Lower leg skin (tissue), 4 donors: ENCODE data around the gene DNASE1L1. TPM values are rescaled to one million over a fixed set of nuclear protein-coding genes. Genes with fewer than 3 reads are reported as not detected.

ENCODE experiments used
- DNase-seq, 2 donors: peaks; one replicate each; pipeline ENCODE4 v3.0.0-alpha.2; 2019; ENCODE audit warnings: low spot score in 2 of 2
- H3K4me3 ChIP-seq: fragments of 200-600 bp; sonication (generic); 2 replicates; pipeline ENCODE4 v1.5.1; 2017; ENCODE audit warnings: mild to moderate bottlenecking, low read depth; ENCODE audit not compliant: poor library complexity, severe bottlenecking
- POLR2A ChIP-seq, 2 donors: fragments of 450-650 bp; IDR thresholded peaks; one replicate each; pipeline ENCODE4 v1.6.1; 2016 to 2017; ENCODE audit warnings: antibody characterized with exemption in 2 of 2, mild to moderate bottlenecking in 1 of 2, moderate library complexity in 1 of 2
- WGBS, 2 donors: methylation state at CpG; one replicate each; pipeline ENCODE4 v1.1.5; 2018; 5-methylcytosine and 5-hydroxymethylcytosine counted together
- intact Hi-C: fragments of 100-400 bp; cut with DNase I; formaldehyde crosslinking; loops from one replicate; pipeline ENCODE4 v1.15.0; 2023; ENCODE audit warnings: low total_unique reads
- total RNA-seq, 4 donors: library from RNA; depleted of rRNA; stranded (reverse); fragments of >200 nt; gene quantifications; one replicate each; pipeline ENCODE4 v1.1.0, GENCODE V29; 2016
- TF ChIP-seq, protein P1 (sequence below), 3 donors: fragments of 450-650 bp; IDR thresholded peaks; one replicate each; pipeline ENCODE4 v1.5.1; 2016; ENCODE audit warnings: antibody characterized with exemption in 3 of 3, mild to moderate bottlenecking in 3 of 3, moderate library complexity in 2 of 3

Gene DNASE1L1
- total RNA-seq, 4 donors from 2014 or later, result 10.5 to 28.5 (median 16.9) TPM

DNA sequence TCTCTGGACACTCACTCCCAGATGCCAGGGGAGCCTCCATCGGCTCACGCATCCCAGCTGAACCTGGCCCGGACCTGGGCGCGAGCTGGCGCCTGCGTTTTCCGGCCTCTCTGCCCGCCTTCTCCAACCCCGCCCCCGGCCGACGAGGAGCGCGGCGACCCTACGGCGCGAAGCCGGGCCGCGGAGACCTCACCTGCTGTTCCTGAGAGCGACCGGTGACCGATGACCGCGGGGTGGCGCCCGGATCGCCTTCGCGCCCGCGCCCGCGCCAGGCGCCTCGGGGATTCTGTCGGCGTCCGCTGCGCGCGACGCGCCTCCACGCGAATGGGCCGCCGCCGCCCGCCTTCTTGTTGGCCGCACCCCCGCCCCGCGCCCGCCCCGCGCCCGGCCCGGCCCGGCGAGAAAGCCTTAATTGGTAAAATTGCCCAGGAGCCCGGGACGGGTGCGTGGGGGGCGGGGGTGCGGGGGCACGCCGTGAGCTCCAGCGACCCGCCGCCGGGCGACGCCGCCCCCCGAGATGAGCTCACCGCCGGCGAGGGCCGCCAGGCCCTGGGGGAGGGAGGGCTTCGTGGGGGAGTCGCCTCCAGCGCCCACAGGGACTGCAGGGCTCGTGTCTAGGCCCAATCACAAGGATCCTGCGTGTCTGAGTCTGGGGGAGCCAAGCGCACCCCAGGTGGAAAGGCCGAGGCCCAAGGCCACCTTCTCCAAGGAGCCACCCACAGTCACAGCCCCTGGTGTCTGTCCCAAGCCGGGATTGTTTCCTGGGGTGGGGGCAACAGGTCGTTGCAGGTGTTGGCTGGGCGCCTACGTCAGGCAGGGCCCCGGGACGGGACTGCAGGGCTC lies 34.5 kb downstream of the DNASE1L1 start, which contains the start of gene FLNA:
TSS of gene FLNA (minus strand) at position 322 of the 843 bp plus-strand sequence. CDS start 3,389 bp downstream, outside the sequence.
- TF ChIP-seq, protein P1, sequence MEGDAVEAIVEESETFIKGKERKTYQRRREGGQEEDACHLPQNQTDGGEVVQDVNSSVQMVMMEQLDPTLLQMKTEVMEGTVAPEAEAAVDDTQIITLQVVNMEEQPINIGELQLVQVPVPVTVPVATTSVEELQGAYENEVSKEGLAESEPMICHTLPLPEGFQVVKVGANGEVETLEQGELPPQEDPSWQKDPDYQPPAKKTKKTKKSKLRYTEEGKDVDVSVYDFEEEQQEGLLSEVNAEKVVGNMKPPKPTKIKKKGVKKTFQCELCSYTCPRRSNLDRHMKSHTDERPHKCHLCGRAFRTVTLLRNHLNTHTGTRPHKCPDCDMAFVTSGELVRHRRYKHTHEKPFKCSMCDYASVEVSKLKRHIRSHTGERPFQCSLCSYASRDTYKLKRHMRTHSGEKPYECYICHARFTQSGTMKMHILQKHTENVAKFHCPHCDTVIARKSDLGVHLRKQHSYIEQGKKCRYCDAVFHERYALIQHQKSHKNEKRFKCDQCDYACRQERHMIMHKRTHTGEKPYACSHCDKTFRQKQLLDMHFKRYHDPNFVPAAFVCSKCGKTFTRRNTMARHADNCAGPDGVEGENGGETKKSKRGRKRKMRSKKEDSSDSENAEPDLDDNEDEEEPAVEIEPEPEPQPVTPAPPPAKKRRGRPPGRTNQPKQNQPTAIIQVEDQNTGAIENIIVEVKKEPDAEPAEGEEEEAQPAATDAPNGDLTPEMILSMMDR (IDR thresholded peaks at IDR 0.05), result no peak
- H3K4me3 ChIP-seq, result no peak within 1 kb of the TSS
- intact Hi-C loops, result no loop called here
- WGBS, 2 donors, result 52 to 60% methylated on average over 5 to 55 of the region's 95 CpGs
- DNase-seq, result no peak

DNA sequence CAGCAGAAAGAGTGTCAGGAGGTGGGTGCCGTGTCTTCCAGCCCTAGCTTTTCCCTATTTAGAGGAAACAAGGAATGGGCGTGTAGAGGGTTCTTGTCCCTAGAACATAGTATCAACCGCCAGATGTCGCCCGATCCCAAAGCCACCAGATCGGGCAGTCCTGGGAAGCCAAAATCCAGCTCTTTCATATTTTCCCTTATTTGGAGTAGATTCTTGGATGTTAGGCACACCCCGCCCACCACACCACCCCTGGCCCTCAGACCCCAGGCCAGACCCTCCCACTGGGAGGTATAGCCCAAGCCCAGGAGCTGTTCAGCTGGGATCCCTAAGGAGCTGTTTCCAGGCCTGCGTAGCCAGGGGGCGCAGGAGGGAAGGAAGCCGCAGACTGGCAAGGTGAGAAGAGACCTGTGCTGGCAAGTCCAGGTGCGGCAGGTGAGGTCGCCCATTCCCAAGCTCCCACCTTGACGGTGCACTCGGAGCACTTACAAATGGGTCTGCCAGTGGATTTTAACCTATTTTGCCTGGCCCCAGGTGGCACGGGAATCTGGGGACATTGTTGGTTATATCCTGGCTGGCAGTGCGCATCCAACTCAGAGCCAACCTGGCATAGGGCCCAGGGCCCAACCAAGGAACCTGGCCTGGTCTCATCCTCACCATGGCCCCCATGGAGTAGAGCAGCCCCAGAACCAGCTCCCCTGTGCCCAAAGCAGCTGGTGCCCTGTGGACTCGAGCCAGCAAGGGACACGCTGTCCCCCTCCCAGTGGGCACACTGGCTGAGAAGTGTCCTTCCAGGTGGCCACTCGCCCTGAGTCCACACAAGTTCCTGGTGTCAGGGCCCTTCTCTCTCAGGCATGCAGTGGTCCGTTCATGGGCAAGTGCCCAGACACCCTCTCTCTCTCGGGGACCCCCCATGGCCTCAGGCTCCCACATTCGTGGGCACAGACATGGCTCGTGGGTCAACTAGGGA lies 35.4 kb downstream of the DNASE1L1 start:
- peak in 1 of 2 donors; percentile 58 for DNase-seq
- intact Hi-C loops, result no loop called here
- no peak overlapping the region for H3K4me3 ChIP-seq
- TF ChIP-seq POLR2A (IDR thresholded peaks at IDR 0.05), result no peak
- TF ChIP-seq, protein P1 (IDR thresholded peaks at IDR 0.05), result no peak
- 6 to 50% methylated on average over 11 to 21 of the region's 23 CpGs for WGBS, 2 donors

DNA sequence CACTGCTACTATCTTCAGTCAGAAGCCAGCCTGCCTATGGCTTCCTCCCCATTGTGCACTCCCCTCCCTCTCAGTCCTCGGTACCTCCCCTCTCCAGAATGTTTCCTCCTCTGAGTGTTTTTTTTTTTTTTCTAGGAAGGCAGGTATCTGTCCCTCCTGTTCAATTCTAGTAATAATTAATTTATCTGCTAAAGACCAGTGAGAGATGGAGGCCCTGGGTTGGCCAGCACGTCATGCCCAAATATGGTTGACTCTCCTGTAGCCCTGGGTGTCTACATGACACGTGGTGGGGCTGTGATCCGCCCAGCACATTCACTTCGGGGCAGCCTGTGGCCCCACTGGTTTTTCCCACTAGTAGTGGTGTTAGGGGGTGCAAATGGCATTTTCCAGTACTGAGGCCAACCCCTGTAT lies 36.4 kb downstream of the DNASE1L1 start:
- no peak for TF ChIP-seq POLR2A (IDR thresholded peaks at IDR 0.05)
- TF ChIP-seq, protein P1 (IDR thresholded peaks at IDR 0.05), result no peak
- no peak for DNase-seq
- H3K4me3 ChIP-seq, result no peak overlapping the region
- intact Hi-C loops, result no loop called here
- WGBS, 2 donors, result 3 to 32% methylated on average over 5 of the region's 5 CpGs

DNA sequence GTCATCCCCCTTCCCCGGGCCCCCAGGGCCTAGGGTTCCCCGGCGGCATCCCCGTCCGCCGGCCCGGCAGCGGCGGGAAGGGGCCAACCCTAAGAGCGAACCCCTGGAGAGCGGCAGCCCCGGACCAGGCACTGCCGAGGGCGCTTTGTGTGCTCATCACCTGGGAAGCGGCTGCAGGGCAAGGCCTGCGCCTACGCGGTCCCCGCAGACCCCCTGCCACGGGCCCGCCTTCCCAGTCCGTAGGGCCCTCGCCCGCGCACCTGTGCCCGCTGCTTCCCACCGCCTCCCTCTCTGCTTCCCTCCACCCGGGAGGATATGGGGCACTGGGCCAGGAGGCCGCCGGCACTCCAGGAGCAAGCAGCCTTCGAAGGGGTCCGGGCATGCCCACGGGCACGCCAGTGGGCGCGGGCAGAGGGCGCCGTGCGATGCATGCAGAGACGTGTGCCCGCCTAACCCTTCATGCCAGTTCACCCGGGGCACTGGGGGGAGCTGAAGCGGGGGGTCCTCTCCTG lies 37.2 kb downstream of the DNASE1L1 start:
- DNase-seq, result no peak
- TF ChIP-seq POLR2A (IDR thresholded peaks at IDR 0.05), result no peak
- TF ChIP-seq, protein P1 (IDR thresholded peaks at IDR 0.05), result no peak
- 0 to 45% methylated on average over 11 to 41 of the region's 43 CpGs for WGBS, 2 donors
- H3K4me3 ChIP-seq, result peak overlapping the region; percentile 17
- intact Hi-C loops, result no loop called here

DNA sequence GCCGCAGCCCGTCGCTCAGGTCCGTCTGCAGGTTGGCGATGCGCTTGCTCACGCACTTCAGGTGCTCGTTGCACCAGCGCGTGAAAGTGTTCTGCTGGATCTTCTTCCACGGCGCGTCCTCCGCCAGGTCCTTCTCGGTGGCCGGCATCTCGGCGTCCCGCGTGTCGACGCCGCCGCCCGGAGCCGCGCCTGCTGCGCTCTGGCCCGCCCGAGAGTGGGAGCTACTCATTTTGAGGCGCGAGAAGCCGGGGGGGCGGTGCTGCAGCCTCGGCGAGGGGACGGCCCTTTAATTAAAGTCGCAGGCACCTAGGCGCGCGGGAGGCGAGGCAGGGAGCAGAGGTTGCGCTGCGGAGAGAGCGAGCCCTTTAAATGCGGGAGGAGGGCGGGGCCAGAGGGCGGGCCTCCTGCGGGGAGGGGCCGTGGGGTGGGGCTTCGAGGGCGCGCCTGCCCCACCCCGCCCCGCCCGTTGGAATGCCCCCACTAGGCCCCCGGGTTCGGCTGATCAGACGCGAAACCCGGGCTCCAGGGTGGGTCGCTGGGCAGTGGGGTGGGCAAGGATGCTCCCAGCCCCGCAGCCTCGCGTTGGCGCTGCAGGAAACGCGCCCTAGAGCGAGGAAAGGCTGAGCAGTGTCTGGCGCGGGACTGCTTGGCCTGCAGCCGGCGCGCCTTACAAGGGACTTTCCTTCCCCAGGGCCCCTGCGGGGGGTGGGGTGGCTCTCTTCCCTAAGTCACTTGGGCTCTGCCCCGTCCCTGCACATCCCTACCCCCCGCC lies 37.9 kb downstream of the DNASE1L1 start:
- 0 to 40% methylated on average over 1 to 59 of the region's 77 CpGs for WGBS, 2 donors
- peak; percentile 94 to 98 for DNase-seq
- H3K4me3 ChIP-seq, result peak overlapping the region; percentile 52
- TF ChIP-seq POLR2A (IDR thresholded peaks at IDR 0.05), result peak in 1 of 2 donors; percentile 83
- TF ChIP-seq, protein P1 (IDR thresholded peaks at IDR 0.05), result no peak
- intact Hi-C loops, result no loop called here
